Activated CD4-positive, alpha-beta T cell treated with anti-CD3 and anti-CD28 coated beads for 4 hours (primary cell): ENCODE results near the gene ITPR3.
A peak's percentile ranks its signal among the peaks of the same experiment; 100 is the strongest.

ENCODE experiments used
- DNase-seq, 2 donors: peaks; one replicate each; pipeline ENCODE4 v3.0.0-alpha.2; 2020

ITPR3 gene

GRCh38 chr6:33671744-33672072 is 50.6 kb downstream of the ITPR3 start:
- no peak for DNase-seq

DNA sequence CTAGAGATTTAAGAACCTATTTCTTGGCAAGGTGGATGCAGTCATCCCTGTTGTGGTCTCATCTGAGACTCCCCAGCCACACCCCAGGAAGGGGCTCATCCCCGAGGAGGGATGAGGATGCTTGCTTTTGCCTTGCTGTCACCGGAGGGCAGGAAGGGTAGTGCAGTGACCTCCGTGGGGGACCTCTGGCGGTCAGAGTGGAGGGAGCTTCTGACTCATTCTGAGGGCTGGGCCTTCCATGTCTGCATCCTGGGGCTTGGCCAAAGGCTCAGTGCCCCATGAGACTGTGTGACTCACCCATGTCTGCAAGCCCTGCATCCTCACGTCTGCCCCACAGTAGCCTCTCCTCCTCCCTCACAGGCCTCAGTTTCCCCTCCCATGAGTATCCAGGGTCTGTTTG is 51.7 kb downstream of the ITPR3 start:
- DNase-seq: no peak

GRCh38 chr6:33673851-33674250 is 52.7 kb downstream of the ITPR3 start:
- DNase-seq: no peak

- no peak for DNase-seq
Measured at GRCh38 chr6:33675968-33676367, 54.8 kb downstream of the ITPR3 start.

GRCh38 chr6:33676416-33677142 is 55.5 kb downstream of the ITPR3 start:
- no peak for DNase-seq

DNA sequence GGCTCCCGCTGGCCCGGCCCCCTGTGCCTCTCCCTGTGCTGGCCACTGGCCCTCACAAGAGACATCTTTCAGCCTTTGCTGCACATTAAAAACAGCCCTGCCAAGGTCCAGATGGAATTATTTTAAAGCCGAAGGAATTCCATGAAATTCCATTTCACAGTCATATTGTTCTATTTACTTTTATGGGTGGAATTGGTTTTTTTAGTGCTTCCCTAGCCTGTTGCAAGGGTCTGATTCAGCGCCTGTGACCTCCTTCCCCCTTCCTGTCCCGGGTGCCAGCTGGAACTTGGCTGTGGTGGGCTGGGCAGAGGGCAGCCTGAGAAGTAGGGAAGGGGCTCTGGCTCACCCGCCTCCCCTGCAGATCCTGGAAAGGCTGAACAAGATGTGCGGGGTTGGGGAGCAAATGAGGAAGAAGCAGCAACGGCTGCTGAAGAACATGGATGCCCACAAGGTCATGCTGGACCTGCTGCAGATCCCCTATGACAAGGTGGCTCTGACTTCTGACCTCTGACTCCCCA is 56.1 kb downstream of the ITPR3 start:
- DNase-seq: no peak

DNA sequence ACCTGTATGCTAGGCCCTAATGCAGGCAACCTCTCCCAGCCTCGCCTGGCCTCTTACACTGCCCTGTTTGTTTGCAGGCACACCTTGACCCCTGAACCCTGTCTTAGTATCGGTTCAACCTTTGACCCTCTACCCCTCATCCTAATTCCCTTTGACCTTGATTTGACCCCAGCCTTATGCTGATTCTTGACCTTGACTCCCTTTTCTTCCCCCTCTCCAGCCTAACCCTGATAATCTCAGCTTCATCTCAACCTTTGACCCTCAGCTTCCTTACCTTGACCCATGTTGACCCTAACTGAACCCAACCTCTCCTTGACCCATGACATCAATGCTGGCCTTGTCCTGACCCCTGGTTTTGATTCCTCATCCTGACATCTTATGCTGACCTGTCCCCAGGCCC is 56.6 kb downstream of the ITPR3 start:
- no peak for DNase-seq

DNA sequence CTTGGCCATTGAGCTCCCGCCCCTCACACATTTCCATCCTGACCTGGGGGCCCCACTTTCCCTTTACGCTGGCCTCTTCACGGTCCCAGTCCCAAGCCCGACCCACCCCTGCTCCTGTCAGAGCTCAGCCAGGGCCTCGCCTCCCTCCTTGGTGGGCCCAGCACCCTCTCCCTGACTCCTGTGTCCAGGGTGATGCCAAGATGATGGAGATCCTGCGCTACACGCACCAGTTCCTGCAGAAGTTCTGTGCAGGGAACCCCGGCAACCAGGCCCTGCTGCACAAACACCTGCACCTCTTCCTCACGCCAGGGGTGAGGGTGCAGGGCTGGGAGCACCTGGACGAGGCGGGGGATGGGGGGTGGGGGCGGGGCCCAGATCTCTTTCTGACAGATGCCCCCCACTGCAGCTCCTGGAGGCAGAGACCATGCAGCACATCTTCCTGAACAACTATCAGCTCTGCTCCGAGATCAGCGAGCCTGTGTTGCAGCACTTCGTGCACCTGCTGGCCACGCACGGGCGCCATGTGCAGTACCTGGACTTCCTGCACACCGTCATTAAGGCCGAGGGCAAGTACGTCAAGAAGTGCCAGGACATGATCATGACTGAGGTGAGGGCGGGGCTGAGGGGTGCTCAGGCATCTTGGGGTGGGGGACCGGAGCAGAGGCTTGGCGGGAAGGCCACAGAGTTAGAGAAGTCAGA is 57.3 kb downstream of the ITPR3 start:
- DNase-seq: no peak

DNA sequence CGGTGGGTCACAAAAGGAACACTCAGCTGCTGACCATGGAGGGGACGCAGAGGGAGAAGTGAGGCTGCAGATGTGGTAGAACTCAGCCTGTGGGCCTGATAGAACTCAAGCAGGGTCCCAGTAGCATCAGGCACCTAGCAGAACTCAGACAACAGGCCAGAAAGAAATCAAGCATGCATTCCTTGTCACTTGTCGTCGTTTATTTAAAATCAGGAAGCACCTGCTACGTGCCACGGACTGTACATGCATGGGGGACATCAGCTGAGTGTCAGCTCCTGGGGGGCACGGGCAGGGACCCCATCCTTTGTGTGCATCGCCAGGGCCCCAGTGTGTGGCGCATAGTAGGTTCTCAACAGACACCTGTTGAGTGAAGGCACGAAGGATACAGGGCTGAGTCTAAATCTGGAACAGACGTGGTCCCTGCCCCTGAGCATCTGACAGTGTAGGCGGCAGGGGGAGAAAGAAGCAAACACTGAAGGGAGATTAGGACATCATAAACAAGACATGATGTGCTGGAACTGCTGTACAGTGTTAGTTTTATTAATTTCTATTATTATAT is 57.9 kb downstream of the ITPR3 start:
- no peak for DNase-seq

DNA sequence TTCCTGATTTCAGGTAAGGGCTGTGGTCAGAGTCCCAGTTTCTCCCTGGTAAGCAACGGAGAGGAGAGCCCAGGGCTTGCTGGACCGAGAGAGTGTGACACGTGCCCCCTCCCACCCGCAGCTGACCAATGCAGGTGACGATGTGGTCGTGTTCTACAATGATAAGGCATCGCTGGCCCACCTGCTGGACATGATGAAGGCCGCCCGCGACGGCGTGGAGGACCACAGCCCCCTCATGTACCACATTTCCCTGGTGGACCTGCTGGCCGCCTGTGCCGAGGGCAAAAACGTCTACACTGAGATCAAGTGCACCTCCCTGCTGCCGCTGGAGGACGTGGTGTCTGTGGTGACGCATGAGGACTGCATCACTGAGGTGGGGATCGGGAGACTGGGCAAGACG is 58.6 kb downstream of the ITPR3 start:
- DNase-seq: no peak

- no peak for DNase-seq
Measured at GRCh38 chr6:33682341-33682740, 61.2 kb downstream of the ITPR3 start.

DNA sequence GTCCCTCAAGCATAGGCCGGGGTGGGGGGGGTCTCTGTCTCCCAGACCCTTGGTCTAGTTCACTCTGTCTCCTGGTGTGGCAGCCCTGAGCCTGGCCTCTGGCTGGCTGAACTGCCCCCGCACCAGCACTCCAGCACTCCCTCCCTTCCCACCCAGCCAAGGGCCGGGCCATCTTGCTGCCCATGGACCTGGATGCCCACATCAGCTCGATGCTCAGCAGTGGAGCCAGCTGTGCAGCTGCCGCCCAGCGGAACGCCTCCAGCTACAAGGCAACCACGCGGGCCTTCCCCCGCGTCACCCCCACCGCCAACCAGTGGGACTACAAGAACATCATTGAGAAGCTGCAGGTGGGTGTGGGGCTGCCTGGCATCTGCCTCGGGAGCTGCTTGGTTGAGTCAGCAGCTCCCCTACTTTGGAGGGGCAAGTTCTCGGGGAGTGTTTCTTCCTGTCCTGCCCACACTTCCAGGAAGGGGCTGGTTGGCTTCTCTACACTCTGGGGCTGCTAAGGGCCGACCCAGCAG is 62.0 kb downstream of the ITPR3 start:
- DNase-seq: peak; percentile 40 to 81

DNA sequence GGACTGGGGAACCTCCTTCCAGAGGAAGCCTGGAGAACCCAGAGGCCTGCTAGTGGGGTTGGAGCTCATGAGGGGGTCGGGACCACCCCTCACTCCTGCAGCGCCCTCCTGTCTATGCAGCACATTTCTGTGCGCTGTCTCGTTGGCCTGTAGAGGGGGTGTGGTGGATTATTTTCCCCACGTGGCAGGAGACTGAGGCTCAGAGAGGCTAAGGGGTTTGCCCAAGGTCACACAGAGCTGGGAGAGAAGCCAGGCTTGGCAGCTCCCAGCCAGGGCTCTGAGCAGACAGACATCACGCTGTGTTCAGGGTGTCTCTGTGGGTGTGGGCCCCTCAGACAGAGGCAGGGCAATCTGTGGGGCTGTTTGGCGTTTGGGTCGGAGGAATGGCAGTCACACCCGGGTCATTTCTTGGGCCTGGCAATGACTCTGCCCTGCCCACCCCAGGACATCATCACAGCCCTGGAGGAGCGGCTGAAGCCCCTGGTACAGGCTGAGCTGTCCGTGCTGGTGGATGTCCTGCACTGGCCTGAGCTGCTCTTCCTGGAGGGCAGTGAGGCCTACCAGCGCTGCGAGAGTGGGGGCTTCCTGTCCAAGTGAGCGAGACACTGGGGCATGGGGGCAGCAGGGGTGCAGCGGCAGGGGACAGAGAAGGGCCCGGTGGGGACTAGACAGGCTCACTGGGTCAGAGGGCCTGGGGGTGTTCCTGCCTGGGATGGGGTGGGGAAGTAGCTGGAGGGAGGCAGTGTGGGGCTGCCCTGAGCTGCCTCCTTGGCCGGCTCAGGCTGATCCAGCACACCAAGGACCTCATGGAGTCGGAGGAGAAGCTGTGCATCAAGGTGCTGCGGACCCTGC is 62.7 kb downstream of the ITPR3 start:
- DNase-seq: no peak

DNA sequence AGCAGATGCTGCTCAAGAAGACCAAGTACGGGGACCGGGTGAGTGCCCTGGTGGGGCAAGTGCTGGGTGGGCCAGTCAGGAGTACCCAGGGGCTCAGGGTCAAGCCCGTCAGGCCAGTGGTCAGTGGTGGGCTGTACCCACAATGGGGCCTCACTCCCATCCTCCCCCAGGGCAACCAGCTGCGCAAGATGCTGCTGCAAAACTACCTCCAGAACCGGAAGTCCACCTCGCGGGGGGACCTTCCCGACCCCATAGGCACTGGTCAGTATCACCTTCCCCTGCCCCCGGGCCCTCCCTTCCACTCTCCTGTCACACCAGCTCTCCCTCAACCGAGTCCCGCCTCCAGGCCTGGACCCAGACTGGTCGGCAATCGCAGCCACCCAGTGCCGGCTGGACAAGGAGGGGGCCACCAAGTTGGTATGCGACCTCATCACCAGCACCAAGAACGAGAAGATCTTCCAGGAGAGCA is 63.3 kb downstream of the ITPR3 start:
- no peak for DNase-seq

- no peak for DNase-seq
Measured at GRCh38 chr6:33684983-33685382, 63.9 kb downstream of the ITPR3 start.

DNA sequence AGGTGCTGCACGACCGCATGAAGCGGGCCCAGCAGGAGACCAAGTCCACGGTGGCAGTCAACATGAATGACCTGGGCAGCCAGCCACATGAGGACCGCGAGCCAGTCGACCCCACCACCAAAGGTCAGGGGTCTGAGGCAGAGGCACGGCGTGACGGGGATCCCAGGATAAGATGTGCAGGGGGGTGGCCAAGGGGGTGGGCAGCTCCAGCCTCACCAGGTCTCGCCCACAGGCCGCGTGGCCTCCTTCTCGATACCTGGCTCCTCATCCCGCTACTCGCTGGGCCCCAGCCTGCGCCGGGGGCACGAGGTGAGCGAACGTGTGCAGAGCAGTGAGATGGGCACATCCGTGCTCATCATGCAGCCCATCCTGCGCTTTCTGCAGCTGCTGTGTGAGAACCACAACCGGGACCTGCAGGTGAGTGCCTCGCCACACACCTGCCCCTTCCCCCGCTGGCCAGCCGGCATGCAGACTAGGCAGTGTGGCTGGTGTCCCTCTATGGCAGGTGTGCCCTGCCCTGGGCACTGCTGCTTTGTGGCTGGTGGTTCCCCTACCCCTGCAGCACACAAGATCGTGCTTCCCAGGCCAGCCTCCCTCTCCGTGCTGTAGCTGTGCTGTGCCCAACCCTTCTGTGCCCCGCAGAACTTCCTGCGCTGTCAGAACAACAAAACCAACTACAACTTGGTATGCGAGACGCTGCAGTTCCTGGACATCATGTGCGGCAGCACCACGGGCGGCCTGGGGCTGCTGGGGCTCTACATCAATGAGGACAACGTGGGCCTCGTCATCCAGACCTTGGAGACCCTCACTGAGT is 64.5 kb downstream of the ITPR3 start:
- DNase-seq: no peak

DNA sequence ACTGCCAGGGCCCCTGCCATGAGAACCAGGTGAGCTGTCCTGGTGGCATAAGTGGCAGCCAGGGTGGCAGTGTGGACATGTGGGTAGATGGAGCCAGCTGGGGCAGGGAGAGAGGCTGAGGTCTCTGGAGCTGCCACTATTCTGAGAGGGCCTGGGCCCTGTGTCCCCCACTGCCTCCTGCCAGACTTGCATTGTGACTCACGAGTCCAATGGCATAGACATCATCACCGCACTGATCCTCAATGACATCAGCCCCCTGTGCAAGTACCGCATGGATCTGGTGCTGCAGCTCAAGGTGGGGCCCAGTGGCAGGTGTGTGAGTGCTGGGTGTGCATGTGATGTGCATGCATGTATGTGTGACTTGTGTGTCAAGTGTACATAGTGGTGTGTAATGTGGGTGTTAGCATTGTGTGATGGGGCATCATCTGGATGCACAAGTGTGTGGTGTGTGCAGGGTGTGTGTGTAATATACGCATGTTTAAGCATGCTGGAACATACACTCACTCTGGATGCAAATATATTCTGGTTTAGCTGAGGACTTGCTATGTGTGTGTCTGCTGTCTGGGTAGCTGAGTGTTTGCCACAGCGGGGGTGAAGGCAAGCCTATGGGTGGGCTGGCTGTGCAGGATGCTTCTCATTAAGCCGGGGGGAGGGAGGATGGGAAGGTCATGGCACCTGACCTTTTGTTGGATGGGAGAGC is 65.3 kb downstream of the ITPR3 start:
- DNase-seq: no peak

GRCh38 chr6:33686981-33687975 is 66.2 kb downstream of the ITPR3 start:
- DNase-seq: no peak

DNA sequence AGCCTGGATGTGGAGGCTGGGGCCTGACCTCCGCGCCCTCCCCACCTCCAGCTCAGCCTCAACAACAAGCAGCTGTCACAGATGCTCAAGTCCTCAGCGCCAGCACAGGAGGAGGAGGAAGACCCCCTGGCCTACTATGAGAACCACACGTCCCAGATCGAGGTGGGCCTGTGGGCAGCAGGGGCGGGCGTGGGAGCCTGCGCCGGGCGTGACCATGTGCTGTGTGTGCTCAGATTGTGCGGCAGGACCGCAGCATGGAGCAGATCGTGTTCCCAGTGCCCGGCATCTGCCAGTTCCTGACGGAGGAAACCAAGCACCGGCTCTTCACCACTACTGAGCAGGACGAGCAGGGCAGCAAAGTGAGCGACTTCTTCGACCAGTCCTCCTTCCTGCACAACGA is 66.9 kb downstream of the ITPR3 start:
- DNase-seq: no peak
